ENCODE data around the gene CCDC71.

CCDC71 gene

GRCh38 chr3:49165771-49166751 is at the start of gene CCDC71:
TSS of gene CCDC71 (minus strand) at chr3:49166331. CDS start at chr3:49164208, 2,123 bp downstream.
- peak; percentile 27 for DNase-seq

- DNase-seq = no peak
Observed at GRCh38 chr3:49213998-49214397, 47.9 kb upstream of the CCDC71 start.

GRCh38 chr3:49213541-49213943 is 47.4 kb upstream of the CCDC71 start:
- DNase-seq = no peak

GRCh38 chr3:49199900-49200281 is 33.8 kb upstream of the CCDC71 start:
- DNase-seq = no peak

- DNase-seq = no peak
Observed at GRCh38 chr3:49199239-49199899, 33.2 kb upstream of the CCDC71 start.

GRCh38 chr3:49198611-49199230 is 32.6 kb upstream of the CCDC71 start:
- DNase-seq = no peak

GRCh38 chr3:49198161-49198560 is 32.0 kb upstream of the CCDC71 start:
- no peak for DNase-seq

- no peak for DNase-seq
Observed at GRCh38 chr3:49191741-49192140, 25.6 kb upstream of the CCDC71 start.

- DNase-seq = no peak
Observed at GRCh38 chr3:49183873-49184272, 17.7 kb upstream of the CCDC71 start.

GRCh38 chr3:49182682-49183081 is 16.6 kb upstream of the CCDC71 start:
- no peak for DNase-seq

- DNase-seq = no peak
Observed at GRCh38 chr3:49181351-49181750, 15.2 kb upstream of the CCDC71 start.

- DNase-seq = no peak
Observed at GRCh38 chr3:49180116-49180515, 14.0 kb upstream of the CCDC71 start.

- DNase-seq = no peak
Observed at GRCh38 chr3:49177073-49177472, 10.9 kb upstream of the CCDC71 start.

GRCh38 chr3:49175530-49175929 is 9.4 kb upstream of the CCDC71 start:
- no peak for DNase-seq

GRCh38 chr3:49174397-49174985 is 8.4 kb upstream of the CCDC71 start:
- DNase-seq = no peak

GRCh38 chr3:49173792-49174170 is 7.7 kb upstream of the CCDC71 start:
- DNase-seq = no peak

GRCh38 chr3:49173116-49173791 is 7.1 kb upstream of the CCDC71 start:
- no peak for DNase-seq

GRCh38 chr3:49172551-49173041 is 6.5 kb upstream of the CCDC71 start:
- DNase-seq = no peak

- no peak for DNase-seq
Observed at GRCh38 chr3:49171775-49172500, 5.8 kb upstream of the CCDC71 start.

- no peak for DNase-seq
Observed at GRCh38 chr3:49171119-49171774, 5.1 kb upstream of the CCDC71 start, which contains the start of gene KLHDC8B. TSS of gene KLHDC8B (plus strand) at chr3:49171598. CDS start at chr3:49172770, 1,172 bp downstream.

- no peak for DNase-seq
Observed at GRCh38 chr3:49170744-49171118, 4.6 kb upstream of the CCDC71 start.
